Non-pigmented ciliary epithelial cell (primary cell): Measurements from ENCODE around the gene SPATA20.

Experiments
- DNase-seq: peaks from one replicate; pipeline ENCODE4 v3.0.0-alpha.2; 2010; ENCODE audit warnings: low read depth

SPATA20 gene

GRCh38 chr17:50540560-50541401, 6.2 kb upstream of the SPATA20 start:
- no peak for DNase-seq

- no peak for DNase-seq
Measured at GRCh38 chr17:50541402-50541715, 5.6 kb upstream of the SPATA20 start.

- no peak for DNase-seq
Measured at GRCh38 chr17:50541716-50542688, 5.0 kb upstream of the SPATA20 start.

GRCh38 chr17:50542795-50543774, 3.9 kb upstream of the SPATA20 start:
- no peak for DNase-seq

GRCh38 chr17:50544516-50544915, 2.5 kb upstream of the SPATA20 start:
- DNase-seq: no peak

GRCh38 chr17:50545311-50545710, 1.7 kb upstream of the SPATA20 start:
- no peak for DNase-seq

GRCh38 chr17:50546701-50547034, 306 bp upstream of the SPATA20 start:
- no peak for DNase-seq

GRCh38 chr17:50547736-50548083, 736 bp downstream of the SPATA20 start:
- DNase-seq: no peak

GRCh38 chr17:50548831-50549230, 1.9 kb downstream of the SPATA20 start:
- no peak for DNase-seq

- DNase-seq: no peak
Measured at GRCh38 chr17:50549256-50549941, 2.4 kb downstream of the SPATA20 start.

GRCh38 chr17:50549969-50550368, 3.0 kb downstream of the SPATA20 start:
- DNase-seq: no peak

GRCh38 chr17:50550661-50551432, 3.9 kb downstream of the SPATA20 start:
- peak; percentile 46 for DNase-seq

GRCh38 chr17:50551433-50551815, 4.5 kb downstream of the SPATA20 start:
- no peak for DNase-seq

- no peak for DNase-seq
Measured at GRCh38 chr17:50551884-50552283, 4.9 kb downstream of the SPATA20 start.

- DNase-seq: no peak
Measured at GRCh38 chr17:50554201-50554600, 7.2 kb downstream of the SPATA20 start.

- DNase-seq: no peak
Measured at GRCh38 chr17:50556803-50557202, 9.8 kb downstream of the SPATA20 start.

GRCh38 chr17:50557630-50558029, 10.7 kb downstream of the SPATA20 start:
- no peak for DNase-seq

- no peak for DNase-seq
Measured at GRCh38 chr17:50558091-50558490, 11.1 kb downstream of the SPATA20 start.

GRCh38 chr17:50558581-50558940, 11.6 kb downstream of the SPATA20 start:
- no peak for DNase-seq

GRCh38 chr17:50558941-50559614, 12.1 kb downstream of the SPATA20 start:
- no peak for DNase-seq
